ENCODE measurements around the gene SMG7. TPM values are rescaled to one million over a fixed set of nuclear protein-coding genes. Genes with fewer than 3 reads are reported as not detected.

Gene SMG7
- total and polyA plus RNA-seq, 2 donors = 23.6 to 47.5 TPM

DNA sequence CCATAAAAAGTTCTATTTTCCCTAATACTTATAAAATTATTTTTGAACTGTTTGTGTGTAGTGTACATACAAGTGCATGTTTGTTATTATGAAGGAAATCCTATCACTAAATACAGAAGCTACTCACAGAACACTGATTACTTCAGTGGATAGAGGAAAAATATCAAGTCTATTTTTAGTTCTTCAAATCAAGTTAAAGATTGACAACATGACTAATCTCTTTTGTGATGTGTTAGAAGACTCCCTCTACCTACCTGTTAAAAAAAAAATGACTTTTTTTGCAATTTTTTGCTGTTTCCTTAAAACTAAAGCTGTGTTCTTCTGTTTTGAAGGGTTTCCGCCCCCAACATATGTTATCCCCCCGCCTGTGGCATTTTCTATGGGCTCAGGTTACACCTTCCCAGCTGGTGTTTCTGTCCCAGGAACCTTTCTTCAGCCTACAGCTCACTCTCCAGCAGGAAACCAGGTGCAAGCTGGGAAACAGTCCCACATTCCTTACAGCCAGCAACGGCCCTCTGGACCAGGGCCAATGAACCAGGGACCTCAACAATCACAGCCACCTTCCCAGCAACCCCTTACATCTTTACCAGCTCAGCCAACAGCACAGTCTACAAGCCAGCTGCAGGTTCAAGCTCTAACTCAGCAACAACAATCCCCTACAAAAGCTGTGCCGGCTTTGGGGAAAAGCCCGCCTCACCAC is 72.4 kb downstream of the SMG7 start:
- Histone ChIP-seq H3K36me3 (ENCODE audit: insufficient read depth) (peaks cover 8% of the 10 kb centered on the region), H3K27ac (ENCODE audit: low read depth) (no peak overlapping the region), H3K4me3 (ENCODE audit: low read depth, low read length) (no peak overlapping the region), H3K4me1 (ENCODE audit: insufficient read depth) (no peaks in the 10 kb centered on the region)
- DNase-seq (ENCODE audit: extremely low spot score) = no peak
- 76% methylated on average over 5 of the region's 5 CpGs for WGBS

DNA sequence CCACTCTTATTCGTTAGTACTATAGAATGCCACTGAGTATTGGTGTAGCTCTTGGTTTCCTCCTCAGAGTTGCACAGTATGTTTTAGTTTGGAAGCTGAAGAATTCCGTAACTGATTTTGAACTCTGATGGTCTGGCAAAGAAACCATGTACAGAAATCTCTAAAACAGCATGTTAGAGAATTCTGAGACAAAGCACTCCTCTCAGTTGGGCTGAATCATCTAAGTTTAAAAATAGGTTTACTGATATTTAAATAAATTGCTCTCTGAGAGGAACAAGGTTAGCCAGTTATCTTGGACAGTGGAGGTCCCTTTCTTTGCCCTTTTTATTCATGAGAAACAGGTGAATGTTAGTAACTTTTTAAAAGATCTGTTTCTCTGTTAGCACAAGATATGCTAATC is 74.1 kb downstream of the SMG7 start:
- WGBS = 85% methylated on average over 2 of the region's 2 CpGs
- Histone ChIP-seq H3K36me3 (ENCODE audit: insufficient read depth) (peaks cover 6% of the 10 kb centered on the region), H3K4me1 (ENCODE audit: insufficient read depth) (no peaks in the 10 kb centered on the region), H3K4me3 (ENCODE audit: low read depth, low read length) (no peak overlapping the region), H3K27ac (ENCODE audit: low read depth) (no peak overlapping the region)
- DNase-seq (ENCODE audit: extremely low spot score) = no peak

DNA sequence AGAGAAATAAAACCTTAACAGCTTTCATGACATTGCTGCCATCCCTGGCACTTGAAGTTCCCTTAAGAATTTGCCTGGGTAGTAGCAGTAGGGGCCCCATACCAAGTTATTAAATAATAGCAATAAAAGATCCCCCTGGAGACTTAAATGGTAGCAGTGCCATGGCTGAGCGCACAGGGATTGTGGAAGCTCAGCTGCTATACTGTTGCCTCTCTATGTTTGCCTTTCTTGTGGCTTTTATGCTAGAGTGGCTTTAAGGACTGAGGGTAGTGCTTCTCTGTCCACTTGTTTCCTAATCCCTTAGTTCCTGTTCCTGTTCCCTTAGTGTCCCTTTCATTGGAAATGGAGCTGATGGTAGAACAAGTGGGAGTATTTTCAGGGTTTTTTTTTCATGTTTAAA is 75.8 kb downstream of the SMG7 start:
- Histone ChIP-seq H3K4me1 (ENCODE audit: insufficient read depth) (no peaks in the 10 kb centered on the region), H3K4me3 (ENCODE audit: low read depth, low read length) (no peak overlapping the region), H3K27ac (ENCODE audit: low read depth) (no peak overlapping the region), H3K36me3 (ENCODE audit: insufficient read depth) (peaks cover 10% of the 10 kb centered on the region)
- DNase-seq (ENCODE audit: extremely low spot score) = no peak
- WGBS = 97% methylated on average over 1 of the region's 1 CpG

DNA sequence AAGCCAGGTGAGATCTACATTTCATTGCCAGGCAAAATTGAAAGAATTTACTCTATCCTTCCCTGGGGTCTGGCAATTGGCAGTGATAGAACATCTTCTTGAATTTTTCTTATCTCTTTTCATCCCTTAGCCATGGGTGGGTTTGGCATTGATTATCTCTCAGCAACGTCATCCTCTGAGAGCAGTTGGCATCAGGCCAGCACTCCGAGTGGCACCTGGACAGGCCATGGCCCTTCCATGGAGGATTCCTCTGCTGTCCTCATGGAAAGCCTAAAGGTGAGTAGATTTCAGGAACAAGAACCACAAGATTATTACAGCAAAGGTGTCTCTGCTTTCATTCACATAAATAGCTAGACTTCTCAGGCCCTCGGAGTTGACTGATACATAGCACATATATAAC is 78.6 kb downstream of the SMG7 start:
- whole genome bisulfite sequencing = 49% methylated on average over 3 of the region's 3 CpGs
- H3K27ac ChIP-seq (ENCODE audit: low read depth) = no peak overlapping the region
- no peak for DNase-seq (ENCODE audit: extremely low spot score)
- peaks cover 9% of the 10 kb centered on the region for H3K36me3 ChIP-seq (ENCODE audit: insufficient read depth)
- no peak overlapping the region for H3K4me3 ChIP-seq (ENCODE audit: low read depth, low read length)
- no peaks in the 10 kb centered on the region for H3K4me1 ChIP-seq (ENCODE audit: insufficient read depth)

DNA sequence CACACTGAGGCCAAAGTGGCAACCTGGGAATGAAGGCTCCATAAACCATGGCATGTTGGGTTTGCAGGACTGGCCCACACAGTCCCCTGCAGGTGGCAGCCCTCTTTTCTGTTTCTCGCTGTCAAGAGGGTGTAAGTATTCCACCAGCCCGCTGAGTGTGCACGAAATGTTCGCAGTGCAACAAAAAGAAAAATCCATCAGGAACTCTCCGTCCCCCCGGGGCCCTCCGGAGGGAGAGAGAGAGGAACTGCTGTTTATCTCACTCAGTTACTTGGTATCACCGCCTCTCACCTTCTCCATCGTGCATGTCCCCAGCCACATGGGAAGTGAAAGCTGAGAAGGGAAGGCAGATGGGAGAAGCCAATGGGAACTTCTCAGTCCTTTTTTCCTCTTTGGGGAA is 79.6 kb downstream of the SMG7 start:
- WGBS = 88% methylated on average over 9 of the region's 9 CpGs

DNA sequence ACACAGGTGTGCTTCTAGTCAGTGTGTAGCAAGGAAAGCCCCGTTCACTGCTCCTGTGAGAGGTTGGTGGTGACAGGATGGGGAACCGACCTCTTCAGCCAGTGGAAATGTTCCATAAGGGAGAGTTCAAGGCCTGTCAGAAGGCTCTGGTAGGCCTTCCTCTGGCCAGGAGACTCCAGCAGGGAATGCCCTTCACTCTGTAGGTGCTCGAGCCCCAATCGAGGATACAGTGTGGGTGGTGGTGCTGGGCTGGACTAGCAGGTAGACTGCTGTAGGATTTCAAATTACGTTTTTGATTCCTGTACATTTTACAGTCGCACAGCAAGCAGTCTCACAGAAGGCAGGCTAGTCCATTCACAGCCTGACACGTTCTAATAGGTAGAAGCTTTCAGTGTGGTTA is 80.1 kb downstream of the SMG7 start:
- H3K4me1 ChIP-seq (ENCODE audit: insufficient read depth) = no peaks in the 10 kb centered on the region
- H3K27ac ChIP-seq (ENCODE audit: low read depth) = no peak overlapping the region
- no peak overlapping the region for H3K4me3 ChIP-seq (ENCODE audit: low read depth, low read length)
- 92% methylated on average over 7 of the region's 7 CpGs for whole genome bisulfite sequencing
- H3K36me3 ChIP-seq (ENCODE audit: insufficient read depth) = peaks cover 4% of the 10 kb centered on the region
- DNase-seq (ENCODE audit: extremely low spot score) = no peak

More for the DNA sequence above, 79.6 kb downstream of the SMG7 start:
- Histone ChIP-seq H3K4me3 (ENCODE audit: low read depth, low read length) (no peak overlapping the region), H3K4me1 (ENCODE audit: insufficient read depth) (no peaks in the 10 kb centered on the region), H3K36me3 (ENCODE audit: insufficient read depth) (peaks cover 6% of the 10 kb centered on the region), H3K27ac (ENCODE audit: low read depth) (no peak overlapping the region)
- no peak for DNase-seq (ENCODE audit: extremely low spot score)

DNA sequence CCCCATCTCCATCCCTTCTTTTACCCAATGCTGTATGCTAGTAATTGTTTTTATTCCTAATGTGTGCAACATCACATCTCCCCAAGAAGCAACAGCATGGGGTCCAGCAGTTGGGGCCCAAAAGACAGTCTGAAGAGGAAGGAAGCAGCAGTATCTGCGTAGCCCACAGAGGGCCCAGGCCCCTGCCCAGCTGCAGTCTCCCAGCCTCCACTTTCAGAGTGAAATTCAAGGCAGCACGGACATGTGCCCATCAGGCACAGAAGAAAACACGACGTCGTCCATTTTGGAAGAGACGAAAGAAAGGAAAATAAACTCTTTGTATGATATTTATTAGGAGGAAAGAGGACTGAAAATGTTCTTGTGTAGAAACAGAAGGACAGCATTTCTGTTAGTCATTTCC is 80.6 kb downstream of the SMG7 start:
- peaks cover 4% of the 10 kb centered on the region for H3K36me3 ChIP-seq (ENCODE audit: insufficient read depth)
- 84% methylated on average over 6 of the region's 6 CpGs for WGBS
- H3K27ac ChIP-seq (ENCODE audit: low read depth) = no peak overlapping the region
- DNase-seq (ENCODE audit: extremely low spot score) = no peak
- H3K4me3 ChIP-seq (ENCODE audit: low read depth, low read length) = no peak overlapping the region
- H3K4me1 ChIP-seq (ENCODE audit: insufficient read depth) = no peaks in the 10 kb centered on the region

DNA sequence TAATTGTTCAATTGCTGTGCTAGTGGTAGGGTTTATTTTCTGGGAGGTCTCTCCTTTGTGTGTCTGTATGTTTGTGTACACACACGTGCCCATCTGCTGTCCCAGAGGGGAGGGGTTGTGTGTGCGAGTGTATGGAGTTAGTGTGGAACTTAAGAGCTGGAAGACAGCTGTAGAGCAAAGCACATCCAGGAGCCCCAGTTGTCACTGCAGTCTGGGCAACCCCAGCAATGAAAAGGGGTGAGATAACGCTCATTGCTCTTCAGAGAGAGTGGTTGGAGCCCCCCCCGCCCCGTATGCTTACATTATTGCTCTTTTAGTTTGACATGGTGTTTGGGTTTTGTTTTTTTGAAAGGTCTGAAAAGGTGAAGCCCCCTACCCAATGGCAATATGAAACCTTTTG is 81.0 kb downstream of the SMG7 start:
- WGBS = 81% methylated on average over 5 of the region's 5 CpGs
- Histone ChIP-seq H3K4me3 (ENCODE audit: low read depth, low read length) (no peak overlapping the region), H3K27ac (ENCODE audit: low read depth) (no peak overlapping the region), H3K4me1 (ENCODE audit: insufficient read depth) (no peaks in the 10 kb centered on the region), H3K36me3 (ENCODE audit: insufficient read depth) (peaks cover 4% of the 10 kb centered on the region)
- DNase-seq (ENCODE audit: extremely low spot score) = no peak

DNA sequence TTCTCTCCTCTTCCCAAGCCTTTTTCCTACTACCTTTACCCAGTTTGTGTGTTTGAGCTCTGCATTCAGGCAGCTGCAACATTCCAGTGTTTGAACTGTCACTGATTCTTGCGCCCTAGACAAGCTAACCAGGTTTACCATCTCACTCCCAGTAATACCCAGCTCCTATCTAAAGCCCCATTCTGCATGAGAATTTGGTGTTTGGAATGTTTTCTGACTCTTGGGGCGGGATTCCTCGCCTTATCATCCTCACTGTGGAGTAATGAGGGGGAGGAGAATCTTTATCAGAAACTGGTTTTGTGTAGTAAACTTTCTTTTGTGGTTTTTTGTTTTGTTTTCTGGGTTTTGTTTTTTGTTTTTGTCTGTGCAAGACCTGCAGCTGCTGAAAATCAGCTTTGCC is 81.5 kb downstream of the SMG7 start:
- Histone ChIP-seq H3K4me3 (ENCODE audit: low read depth, low read length) (no peak overlapping the region), H3K4me1 (ENCODE audit: insufficient read depth) (no peaks in the 10 kb centered on the region), H3K36me3 (ENCODE audit: insufficient read depth) (peaks cover 4% of the 10 kb centered on the region), H3K27ac (ENCODE audit: low read depth) (no peak overlapping the region)
- no peak for DNase-seq (ENCODE audit: extremely low spot score)
- 77% methylated on average over 3 of the region's 3 CpGs for WGBS

DNA sequence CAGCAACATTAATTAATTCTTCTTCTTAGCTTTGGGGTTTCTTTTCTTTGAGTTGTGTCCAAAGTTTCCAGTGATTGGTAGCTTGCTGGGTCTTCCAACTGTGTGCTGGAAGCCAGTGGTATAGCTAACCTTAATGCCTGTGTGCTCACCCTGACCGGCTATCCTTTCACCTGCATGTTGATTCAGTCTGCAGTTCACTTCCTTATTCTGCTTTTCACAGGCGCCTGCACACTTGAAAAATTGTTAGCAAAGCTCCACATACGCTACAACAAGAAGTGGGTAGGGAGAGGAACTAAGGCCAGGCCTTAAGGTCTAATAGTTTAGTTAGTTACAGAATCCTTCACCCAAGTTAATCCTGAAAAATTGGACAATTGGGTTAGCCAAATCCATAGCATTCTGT is 82.3 kb downstream of the SMG7 start:
- no peaks in the 10 kb centered on the region for H3K4me1 ChIP-seq (ENCODE audit: insufficient read depth)
- WGBS = 78% methylated on average over 3 of the region's 3 CpGs
- DNase-seq (ENCODE audit: extremely low spot score) = no peak
- H3K36me3 ChIP-seq (ENCODE audit: insufficient read depth) = peaks cover 4% of the 10 kb centered on the region
- no peak overlapping the region for H3K4me3 ChIP-seq (ENCODE audit: low read depth, low read length)
- H3K27ac ChIP-seq (ENCODE audit: low read depth) = no peak overlapping the region

DNA sequence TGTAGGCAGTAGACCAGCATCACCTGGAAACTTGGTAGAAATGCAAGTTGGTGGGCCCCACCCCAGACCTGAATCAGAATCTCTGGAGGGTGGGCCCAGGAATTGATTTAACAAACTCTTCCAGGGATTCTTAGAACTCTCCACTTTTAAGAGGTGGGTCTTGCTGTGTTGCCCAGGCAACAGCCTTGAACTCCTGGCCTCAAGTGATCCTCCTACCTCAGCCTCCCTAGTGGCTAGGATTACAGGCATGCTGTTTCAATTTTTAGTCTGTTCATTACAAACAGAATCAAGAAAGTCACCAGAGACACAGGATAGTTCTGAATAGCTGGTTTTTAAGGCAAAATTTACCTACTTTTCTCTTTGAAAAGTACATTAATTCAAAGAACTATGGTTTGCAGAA is 86.8 kb downstream of the SMG7 start:
- no peaks in the 10 kb centered on the region for H3K4me1 ChIP-seq (ENCODE audit: insufficient read depth)
- H3K4me3 ChIP-seq (ENCODE audit: low read depth, low read length) = no peak overlapping the region
- no peaks in the 10 kb centered on the region for H3K36me3 ChIP-seq (ENCODE audit: insufficient read depth)
- DNase-seq (ENCODE audit: extremely low spot score) = no peak
- no peak overlapping the region for H3K27ac ChIP-seq (ENCODE audit: low read depth)

DNA sequence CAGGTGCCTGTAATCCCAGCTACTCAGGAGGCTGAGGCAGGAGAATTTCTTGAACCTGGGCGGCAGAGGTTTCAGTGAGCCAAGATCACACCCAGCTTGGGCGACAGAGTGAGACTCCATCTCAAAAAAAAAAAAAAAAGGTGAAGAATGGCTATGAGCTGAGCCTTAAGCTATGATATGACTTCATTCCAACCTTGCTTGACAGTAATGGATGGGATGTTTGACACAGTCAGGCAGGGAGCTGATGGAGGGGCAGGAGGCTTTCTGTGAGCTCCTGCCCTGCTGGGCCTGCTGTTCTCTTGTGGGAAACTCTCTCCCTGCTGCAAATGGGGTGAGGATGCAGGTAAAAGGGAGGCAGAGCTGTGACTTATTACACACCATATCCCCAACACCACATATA is 90.4 kb downstream of the SMG7 start:
- Histone ChIP-seq H3K36me3 (ENCODE audit: insufficient read depth) (no peaks in the 10 kb centered on the region), H3K27ac (ENCODE audit: low read depth) (no peak overlapping the region), H3K4me3 (ENCODE audit: low read depth, low read length) (no peak overlapping the region), H3K4me1 (ENCODE audit: insufficient read depth) (no peaks in the 10 kb centered on the region)
- WGBS = 81% methylated on average over 2 of the region's 2 CpGs
- no peak for DNase-seq (ENCODE audit: extremely low spot score)

DNA sequence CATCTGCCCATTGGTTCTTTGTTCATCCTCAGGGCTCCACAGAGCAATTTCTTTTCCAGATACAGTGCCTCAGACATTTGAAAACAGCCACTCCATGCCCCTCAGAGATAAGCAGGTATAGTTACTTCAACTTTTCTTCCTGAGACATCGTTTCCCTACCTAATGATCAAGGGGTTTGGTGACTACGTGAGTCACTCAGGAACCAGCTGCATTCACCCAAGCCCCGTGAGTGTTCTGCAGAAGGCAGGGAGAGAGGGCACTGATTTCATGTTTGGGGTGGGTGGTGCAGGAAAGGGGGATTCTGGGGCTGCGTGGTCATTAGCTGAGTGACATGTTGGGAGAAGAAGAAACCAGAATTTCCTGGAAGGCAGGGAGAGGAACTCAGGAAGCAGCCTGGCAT is 93.0 kb downstream of the SMG7 start:
- DNase-seq (ENCODE audit: extremely low spot score) = no peak
- WGBS = 64% methylated on average over 4 of the region's 4 CpGs
- Histone ChIP-seq H3K4me1 (ENCODE audit: insufficient read depth) (no peaks in the 10 kb centered on the region), H3K27ac (ENCODE audit: low read depth) (no peak overlapping the region), H3K4me3 (ENCODE audit: low read depth, low read length) (no peak overlapping the region), H3K36me3 (ENCODE audit: insufficient read depth) (no peaks in the 10 kb centered on the region)

DNA sequence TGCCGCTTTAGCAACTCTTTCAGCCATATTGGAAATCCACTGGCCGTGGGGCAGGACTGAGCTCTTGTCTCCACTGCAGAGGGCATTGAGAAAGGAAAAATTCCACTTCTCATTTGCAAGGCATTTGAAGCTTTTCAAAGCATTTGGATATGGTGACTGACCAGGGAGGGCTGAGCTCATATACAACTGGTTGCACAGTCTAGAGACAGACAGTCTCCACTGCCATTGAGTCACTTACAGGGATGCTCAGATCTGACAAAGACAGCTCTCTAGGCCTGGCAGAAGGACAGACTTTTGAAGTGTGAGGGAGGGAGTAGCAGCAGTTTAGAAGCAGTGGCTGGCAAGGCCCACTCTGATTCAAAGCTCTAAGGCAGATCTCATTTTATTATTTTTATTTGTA is 93.7 kb downstream of the SMG7 start:
- no peak for DNase-seq (ENCODE audit: extremely low spot score)
- no peak overlapping the region for H3K4me3 ChIP-seq (ENCODE audit: low read depth, low read length)
- H3K36me3 ChIP-seq (ENCODE audit: insufficient read depth) = no peaks in the 10 kb centered on the region
- H3K4me1 ChIP-seq (ENCODE audit: insufficient read depth) = no peaks in the 10 kb centered on the region
- no peak overlapping the region for H3K27ac ChIP-seq (ENCODE audit: low read depth)
- WGBS = 92% methylated on average over 2 of the region's 2 CpGs

DNA sequence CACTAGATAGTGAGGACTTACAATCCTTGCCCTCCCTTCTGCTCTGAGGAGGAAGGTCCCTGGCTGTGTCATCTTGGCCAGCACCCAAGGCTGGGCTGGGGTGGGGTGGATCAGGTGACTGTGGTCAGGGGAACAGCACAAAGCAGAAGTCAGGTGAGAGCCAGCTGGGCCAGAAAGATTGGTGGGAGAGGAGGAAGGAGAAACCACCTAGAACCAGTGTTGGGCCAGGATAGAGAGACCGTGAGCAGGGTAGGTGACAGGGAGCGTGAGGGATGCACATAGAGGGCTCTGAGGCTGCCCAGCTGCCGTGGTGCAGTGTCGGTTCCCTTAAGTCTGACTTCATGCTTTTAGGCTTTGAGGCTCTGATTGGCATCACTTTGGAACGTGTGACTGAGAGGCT is 95.3 kb downstream of the SMG7 start:
- H3K4me3 ChIP-seq (ENCODE audit: low read depth, low read length) = no peak overlapping the region
- H3K27ac ChIP-seq (ENCODE audit: low read depth) = no peak overlapping the region
- no peak for DNase-seq (ENCODE audit: extremely low spot score)
- H3K4me1 ChIP-seq (ENCODE audit: insufficient read depth) = no peaks in the 10 kb centered on the region
- 65% methylated on average over 5 of the region's 5 CpGs for WGBS
- no peaks in the 10 kb centered on the region for H3K36me3 ChIP-seq (ENCODE audit: insufficient read depth)
